Esophagus mucosa (tissue), 1 donor: Measurements from ENCODE around the gene ABCD3. TPM values are rescaled to one million over a fixed set of nuclear protein-coding genes. Genes with fewer than 3 reads are reported as not detected.
"Not testable (repeated sequence)": the region's sequence is repeated elsewhere in the genome, so short reads cannot be mapped to it uniquely, and the experiment has no call there.

Experiments used
- ATAC-seq: fragments of 200-7000 bp; cut with Tn5 transposase; one replicate; pipeline ENCODE4 v1.9.1; 2020
- total RNA-seq: library from RNA; stranded (reverse); gene quantifications from one replicate; pipeline ENCODE4 v1.2.4, GENCODE V29; 2023
- donor health status: DM: yes; HTN: yes; CAD: no.

Gene ABCD3
- 30.3 TPM for total RNA-seq

DNA sequence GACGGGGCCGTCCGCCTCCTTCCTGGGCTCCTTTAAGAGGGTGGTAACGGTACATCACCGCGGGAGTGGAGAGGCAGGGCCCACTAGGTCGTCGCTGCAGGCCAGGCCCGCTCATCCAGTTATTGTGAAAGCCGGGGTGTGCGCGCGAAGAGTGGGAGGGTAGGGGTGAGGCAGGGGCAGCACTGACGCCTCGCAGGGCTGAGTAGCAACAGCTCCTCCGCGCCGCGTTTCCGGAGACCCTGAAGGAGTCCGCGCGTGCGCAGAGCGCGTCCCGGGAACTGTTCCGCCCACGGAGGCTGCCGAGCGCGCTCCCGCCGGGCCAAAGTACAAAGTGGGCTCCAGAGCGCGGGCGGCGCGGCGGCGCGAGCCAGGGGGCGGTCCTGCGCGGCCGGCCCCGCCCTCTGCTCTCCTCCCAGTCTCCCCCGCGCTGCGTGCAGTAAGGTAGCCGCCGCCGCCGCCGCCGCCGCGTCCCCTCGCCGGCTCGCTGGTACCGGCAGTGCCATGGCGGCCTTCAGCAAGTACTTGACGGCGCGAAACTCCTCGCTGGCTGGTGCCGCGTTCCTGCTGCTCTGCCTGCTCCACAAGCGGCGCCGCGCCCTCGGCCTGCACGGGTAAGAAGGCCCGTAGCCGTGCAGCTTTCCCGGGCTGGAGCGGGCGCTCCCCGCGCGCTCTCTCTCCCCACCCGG is at the start of gene ABCD3:
Gene ABCD3, plus strand, starts transcription at position 412 of the 686 bp plus-strand sequence. Its CDS starts 90 bp downstream, at position 502.
- ATAC-seq, result peak; percentile 97

DNA sequence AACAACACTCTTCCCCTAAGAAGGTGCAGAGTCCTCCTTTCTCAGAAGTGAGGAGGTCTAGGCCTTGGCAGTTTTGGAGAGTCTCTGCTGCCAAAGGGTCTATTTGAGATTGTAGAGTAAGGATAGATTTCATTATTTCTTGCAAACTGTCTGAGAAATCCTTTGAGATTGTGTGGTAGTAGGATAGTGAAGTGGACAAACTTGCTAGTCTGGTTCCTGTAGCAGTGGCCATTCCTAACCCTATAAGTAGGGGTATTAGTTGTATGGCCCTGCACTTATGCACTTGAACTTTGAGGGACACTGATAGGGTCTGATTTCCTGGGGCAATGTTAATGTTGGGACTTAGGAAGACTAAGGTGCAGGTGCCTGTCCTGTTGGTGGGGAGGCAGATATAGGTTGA is 45.4 kb upstream of the ABCD3 start:
- not testable (repeated sequence) for ATAC-seq

DNA sequence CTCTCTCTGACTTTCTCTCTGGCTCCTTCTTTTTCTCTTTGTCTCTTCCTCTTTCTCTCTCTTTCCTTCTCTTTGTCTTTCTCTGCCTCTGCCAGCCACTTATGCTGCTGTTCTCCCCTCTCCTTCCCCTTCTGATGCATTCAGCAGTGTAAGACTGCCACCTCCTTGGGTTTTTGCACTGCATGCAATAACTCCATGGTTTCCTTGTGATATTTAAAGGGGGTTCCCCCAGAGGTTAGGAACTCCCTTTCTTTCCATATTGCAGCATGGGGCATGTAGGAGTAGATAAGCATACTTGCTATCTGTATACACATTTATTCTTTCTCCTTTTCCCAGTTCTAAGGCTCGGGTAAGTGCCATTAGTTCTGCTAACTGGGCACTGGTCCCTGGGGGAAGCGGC is 44.9 kb upstream of the ABCD3 start:
- not testable (repeated sequence) for ATAC-seq

DNA sequence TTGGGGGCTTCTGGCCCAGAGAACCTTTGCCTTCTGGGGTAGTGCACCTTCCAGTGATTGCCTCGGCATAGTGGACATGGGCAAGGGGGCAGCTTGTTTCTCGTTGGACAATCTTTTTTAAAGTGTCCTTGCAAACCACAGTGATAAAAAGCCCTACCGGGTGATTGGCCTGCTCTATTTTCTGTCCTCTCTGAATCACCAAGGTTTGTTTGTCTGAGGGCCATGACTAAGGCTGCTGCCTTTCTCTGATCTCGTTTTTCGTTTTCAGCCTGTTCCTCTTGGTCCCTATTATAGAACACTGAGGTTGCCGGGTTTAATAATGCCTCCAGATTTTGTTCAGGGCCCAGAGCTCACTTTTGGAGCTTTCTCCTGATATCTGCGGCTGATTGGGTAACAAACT is 42.5 kb upstream of the ABCD3 start:
- ATAC-seq, result not testable (repeated sequence)

DNA sequence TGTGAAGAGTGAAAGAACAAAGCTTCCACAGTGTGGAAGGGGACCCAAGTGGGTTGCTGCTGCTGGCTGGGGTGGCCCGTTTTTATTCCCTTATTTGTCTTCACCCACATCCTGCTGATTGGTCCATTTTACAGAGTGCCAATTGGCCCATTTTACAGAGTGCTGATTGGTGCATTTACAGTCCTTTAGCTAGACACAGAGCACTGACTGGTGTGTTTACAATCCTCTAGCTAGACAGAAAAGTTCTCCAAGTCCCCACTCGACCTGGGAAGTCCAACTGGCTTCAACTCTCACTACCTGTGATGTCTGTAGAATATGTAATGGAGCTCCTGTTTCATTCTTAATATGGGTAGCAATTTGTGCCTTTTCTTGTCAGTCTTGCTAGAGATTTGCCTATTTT is 39.7 kb upstream of the ABCD3 start:
- not testable (repeated sequence) for ATAC-seq

DNA sequence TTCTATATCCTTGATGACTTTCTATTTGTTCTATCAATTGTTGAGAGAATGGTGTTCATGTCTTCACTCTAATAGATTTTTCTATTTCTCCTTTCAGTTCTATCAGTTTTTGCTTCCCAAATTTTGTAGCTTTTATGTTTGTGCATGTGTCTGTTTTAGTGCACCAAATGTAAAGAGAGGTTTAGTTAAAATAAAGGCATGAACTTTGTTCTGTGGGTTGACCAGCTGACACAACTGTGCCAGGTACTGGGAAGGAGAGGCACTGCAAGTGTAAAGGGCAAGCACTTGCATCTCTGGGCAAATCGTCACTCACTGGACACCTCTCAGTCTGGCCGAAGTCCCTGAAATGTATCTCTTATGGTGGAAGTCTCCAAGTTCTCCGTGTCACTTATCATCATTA is 38.6 kb upstream of the ABCD3 start:
- ATAC-seq, result no peak

DNA sequence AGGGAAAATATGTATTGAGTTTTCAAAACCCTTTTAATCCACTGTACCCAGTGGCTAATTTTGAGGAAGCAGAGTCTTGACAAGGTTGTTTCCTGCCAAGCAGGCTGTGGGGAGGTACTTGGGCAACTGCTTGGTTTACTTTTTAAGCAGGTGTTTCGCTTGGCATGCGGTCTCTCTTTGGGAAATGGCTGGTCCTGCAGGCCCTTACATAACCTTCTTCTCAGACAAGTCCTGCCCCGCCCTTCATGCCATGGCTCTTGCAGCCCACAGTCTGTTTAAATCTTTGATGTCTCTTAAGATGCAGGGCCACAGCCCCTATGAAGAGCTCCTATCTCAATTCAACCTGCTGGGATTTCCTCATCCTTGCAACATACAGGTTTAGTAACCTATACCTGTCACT is 36.0 kb upstream of the ABCD3 start:
- ATAC-seq, result peak; percentile 91

DNA sequence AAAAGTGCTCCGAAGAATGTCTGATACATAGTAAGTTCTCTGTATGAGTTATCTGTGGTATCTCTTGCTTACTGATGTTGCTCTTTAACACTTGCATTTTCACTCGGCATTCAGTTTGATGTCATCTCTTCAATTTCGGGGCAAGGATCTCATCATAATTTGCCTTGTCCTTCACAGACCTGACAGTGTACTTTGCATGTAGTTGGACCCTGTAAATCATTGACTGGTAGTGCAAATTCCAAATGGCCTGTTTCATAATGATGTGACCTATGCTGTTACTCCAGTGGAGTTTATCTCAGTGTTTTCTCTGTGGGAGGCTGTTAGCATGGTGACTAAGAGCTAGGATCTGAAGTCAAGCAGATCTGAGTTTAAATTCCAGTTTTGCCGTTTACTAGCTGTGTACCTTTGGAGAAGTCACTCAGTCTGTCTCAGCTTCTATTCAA is 34.2 kb upstream of the ABCD3 start:
- peak; percentile 29 for ATAC-seq

DNA sequence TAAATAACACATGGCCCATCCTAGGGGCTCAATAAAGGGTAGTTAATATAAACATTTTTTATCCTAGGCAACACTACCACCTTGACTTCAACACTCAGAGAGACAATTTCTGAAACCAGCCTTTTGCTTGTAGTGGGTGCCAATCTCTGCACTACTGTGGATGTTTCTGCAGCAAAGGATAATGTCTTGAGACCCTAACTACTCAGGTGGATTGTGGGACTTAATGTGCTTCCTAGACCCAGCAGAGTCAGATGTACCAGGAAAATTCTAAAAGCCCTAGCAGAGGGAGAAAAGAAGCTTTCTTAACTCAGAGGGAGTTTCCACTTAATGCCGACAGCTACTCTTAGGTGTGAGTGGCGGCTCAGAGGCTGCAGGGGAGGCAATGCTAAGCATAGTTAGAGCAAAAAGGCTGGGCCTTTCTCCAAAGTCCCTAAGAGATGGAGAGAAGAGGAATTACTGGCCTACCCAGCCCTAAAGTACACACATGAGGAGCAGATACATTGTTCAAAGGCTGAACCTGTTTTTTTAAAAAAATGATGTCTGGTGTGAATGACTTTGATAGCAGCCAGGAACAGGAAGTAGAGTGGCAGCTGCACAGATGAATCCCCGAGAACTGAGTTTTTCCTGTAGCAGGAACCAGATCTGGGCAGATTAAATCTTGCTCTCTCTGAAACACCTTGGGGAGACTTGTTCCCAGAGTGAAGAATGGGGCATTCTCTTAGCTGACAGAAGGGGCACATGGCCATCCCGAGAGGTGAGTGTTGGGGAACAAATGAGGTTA is 33.5 kb upstream of the ABCD3 start:
- peak; percentile 60 for ATAC-seq

DNA sequence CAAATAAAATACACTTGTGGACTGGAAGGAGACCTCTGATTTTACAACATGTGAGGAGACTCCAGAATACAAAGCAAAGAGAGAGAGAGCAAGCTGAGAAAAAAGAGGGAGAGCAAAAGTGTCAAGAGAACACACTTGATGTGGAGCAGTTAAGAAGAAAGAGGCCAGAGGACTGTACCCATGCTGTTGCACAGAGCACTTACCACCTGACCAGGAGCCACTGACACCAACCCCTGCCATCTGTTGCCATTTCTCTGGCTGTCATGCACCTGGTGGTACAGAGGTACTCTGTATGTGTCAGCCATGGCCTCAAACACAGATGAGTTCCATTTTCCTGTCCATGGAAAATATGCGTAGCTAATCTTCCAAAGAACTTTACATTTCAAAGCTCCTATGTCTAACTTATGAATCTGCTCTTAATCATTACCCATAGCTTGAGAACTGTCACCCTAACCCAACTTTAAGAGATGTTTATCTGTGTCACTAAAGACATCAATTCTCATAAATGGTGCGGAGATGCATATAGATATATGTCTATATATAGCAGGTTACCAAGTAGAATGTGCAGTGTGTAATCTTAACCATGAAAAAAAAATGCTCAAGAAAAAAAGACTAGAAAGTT is 32.8 kb upstream of the ABCD3 start:
- ATAC-seq, result no peak

DNA sequence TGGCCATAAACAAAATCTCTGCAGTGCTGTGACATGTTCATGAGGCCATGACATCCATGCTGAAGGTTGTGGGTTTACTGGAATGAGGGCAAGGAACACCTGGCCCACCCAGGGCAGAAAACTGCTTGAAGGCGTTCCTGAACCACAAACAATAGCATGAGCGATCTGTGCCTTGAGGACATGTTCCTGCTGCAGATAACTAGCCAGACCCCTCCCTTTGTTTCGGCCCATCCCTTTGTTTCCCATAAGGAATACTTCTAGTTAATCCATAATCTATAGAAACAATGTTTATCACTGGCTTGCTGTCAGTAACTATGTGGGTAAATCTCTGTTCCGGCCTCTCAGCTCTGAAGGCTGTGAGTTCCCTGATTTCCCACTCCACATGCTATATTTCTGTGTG is 28.9 kb upstream of the ABCD3 start:
- ATAC-seq, result no peak

DNA sequence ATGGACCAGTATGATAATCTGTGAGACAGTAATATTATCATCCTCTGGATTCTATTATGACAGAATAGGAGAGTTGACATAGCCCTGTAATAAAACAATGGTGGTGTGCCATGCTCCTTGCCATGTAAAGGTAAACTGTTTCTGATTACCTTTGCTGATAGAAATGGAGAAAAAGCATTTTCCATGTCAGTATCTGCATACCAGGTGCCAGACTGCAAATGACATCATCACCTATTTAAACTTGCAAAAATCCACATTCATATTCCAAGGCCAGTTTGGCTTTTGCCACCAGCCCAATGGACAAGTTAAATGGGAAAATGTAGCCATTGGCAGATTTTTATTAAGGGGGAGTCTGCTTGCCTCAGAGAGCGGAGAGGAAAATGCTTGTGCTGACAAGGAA is 23.9 kb upstream of the ABCD3 start:
- ATAC-seq, result no peak

DNA sequence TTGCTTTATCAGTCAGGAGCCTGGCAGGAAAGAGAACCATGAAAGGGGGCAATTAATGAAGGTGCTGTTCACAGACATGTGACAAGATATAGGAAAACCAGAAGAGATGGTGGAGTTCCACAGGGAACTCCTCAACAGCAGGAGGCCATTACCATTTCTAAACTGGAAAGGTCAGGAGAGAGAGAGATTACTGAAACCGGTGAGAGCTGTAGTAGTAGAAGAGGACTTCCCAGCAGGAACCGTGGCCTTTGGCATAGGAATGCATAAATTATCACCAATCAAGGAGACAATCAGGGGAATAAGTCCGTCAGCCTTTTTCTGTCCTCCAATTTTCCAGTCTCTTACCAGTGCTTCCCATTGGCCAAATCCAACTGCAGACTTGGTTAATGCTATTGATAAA is 23.0 kb upstream of the ABCD3 start:
- ATAC-seq, result no peak

DNA sequence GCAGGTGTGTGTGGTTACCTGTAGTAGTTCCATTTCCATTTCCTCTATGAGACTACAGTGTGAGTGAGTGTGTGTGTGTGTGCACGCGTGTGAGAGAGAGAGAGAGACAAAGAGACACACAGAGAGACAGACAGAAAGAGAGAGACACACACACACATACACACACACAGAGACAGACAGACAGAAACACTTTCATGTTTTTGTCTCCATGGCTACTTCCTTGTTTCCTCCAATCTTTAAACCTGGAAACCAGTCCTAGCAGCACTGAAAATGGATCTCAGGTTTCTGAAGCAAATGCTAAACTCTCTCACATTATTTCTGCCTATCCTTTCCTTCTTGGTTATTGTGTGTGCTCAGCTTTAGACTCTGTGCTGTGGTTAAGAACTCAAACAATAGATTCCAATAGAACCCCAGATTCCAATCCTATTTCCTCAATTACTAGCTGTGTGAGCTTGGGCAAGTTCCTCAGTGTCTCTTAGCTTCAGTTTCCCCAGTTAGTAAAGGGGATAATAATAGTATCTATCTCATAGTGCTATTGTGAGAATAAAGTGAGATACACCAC is 22.4 kb upstream of the ABCD3 start:
- ATAC-seq, result no peak

DNA sequence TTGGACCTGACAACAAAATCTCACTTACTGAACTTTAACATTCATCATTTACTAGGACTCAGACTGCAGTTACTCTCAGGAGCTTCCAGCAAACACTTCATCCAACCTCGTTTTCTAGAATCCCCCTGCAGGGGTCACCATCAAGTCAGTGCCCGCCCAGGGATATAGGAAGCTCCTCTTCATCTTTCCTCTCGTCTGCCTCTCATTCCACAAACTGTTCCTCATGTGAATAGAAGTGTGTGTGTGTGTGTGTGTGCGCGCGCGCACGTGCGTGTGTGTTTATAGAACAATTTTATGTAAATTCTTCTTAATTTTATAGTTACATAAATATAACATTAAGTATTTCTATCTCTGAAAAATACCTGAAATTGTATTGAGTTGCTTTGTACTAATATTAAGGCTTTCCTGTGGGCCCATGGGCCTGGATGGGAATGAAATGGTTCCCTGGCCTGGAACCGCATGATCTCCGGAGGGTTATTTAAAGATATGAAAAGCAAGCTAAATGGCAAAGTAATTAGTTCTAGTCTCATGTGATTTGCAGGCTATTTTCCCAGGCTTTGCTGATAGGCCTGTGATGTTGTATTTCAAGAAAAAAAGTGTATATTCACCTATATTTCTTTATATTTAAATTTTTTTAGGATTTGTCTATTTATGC is 21.7 kb upstream of the ABCD3 start:
- no peak for ATAC-seq

DNA sequence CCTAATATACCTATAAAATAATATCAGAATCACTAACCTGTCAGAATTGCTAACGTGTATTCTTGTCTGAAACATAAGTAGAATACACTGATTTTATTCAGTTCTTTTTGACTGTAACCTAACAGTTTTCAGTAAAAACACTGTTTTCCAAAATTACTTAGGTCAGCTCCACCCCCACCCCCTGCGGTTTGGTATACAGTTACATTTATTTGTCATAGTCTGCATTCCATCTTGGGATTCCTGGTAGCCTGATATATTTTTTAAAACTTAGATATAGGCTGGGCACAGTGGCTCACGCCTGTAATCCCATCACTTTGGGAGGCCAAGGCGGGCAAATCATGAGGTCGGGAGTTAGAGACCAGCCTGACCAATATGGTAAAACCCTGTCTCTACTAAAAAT is 19.8 kb upstream of the ABCD3 start:
- ATAC-seq, result no peak

DNA sequence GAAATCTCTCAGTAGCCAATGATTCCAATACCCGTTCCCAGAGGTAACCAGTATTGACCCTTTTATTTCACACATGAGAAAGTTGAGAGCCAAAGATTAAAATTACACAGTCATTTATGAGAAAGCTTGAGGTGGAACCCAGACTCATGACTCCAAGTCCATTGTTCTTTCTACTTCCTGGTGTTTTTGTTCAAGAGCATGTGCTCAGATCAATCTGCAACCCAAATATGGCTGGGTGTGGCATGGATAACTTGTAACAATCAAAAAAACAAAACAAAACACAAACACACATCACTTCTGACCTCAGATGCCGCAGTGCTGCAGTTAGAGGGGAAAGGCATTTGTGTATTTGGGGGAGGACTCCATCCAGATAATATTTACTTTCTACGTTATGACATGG is 18.7 kb upstream of the ABCD3 start:
- peak; percentile 43 for ATAC-seq

DNA sequence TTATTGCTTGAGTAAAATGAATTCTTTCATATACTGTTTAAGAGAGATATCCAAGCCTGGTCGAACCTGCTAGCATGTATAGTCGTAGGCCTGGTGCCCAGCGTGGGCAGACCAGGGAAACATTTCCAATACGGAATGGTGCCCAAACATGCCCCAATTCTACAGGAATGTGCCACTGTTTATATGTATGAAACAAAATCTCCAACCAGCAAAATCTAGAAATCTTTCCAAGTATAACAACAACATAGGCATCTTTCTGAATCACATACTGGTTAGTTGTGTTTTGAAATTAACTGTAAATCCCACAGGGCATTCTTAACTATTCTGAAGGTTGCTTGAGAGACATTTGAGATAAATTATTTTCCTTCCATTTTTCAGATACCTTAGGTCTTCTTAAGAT is 17.0 kb upstream of the ABCD3 start:
- ATAC-seq, result peak; percentile 61

DNA sequence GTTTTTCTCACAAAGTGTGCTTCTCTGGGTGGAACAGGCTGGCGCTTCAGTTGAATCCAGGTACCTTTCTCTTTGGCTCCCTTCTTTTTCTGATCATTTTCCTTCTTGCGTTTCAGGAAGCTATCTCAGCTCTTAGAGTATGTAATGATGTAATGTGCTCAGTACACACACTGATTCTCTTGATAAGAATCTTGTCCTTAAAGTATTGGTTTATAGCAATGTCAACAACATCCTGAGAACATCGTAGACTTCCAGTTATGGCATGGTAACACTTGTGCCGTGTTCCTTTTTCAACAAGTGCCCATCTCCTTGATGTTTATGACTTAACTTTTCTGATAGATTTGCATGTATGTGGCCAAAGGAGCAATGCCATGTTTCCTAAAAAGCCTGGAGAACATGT is 11.7 kb upstream of the ABCD3 start:
- ATAC-seq, result no peak

DNA sequence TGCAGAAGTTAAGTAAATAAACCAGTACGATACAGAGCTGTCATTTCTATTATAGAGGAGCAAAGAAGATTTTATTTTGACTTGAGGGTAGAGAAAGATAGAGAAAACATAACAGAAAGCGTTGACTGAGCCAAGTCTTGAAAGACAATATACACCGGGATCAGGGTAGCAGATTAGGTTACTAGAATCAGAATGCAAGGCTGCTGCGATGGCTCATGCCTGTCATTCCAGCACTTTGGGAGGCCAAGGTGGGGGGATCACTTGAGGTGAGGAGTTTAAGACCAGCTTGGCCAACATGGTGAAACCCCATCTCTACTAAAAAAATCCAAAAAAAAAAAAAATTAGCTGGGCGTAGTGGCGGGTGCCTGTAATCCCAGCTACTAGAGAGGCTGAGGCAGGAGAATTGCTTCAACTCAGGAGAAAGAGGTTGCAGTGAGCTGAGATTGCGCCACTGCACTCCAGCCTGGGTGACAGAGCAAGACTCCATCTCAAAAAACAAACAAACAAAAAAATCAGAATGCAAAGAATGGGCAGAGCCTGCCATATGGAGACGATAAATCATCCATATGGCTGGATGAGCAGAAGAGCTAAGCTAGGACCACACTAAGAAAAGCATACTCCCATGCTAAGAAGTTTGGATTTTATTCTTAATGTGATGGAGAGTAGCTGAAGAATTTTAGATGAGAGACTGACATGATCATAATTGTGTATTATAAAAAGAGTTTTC is 9.9 kb upstream of the ABCD3 start:
- no peak for ATAC-seq

DNA sequence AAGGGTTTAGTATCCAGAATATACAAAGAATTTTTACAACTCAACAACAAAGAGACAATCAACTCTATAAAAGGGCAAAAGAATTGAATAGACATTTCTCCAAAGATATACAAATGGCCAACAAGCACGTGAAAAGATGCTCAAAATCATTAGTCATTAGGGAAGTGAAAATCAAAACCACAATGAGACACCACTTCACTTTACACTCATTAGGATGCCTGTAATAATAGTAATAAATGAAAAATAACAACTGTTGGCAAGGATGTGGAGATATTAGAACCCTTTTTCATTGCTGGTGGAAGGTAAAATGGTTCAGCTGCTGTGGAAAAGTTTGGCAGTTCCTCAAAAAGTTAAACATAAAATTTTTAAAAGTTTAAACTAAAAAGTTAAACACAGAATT is 7.0 kb upstream of the ABCD3 start:
- ATAC-seq, result no peak

DNA sequence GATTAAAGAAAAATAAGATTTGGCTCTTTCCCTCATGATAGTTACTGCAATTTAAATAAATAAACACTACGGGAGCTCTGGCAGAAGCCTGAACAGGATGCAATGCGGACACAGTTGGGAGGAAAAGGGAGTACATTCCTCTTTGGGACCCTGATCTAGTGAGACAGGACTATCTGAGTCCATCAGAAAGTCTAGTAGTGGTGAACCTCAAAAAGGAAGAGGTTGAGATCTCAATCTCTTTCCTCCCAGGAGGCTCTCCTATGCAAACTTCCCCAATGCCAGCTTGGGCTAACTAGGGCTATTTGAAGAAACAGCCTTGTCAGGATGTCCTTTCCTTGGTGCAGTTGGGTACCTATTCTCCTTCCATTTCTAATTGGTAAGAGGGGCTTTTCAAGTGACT is 4.9 kb upstream of the ABCD3 start:
- no peak for ATAC-seq
